ENCODE measurements around the gene SVOP.

SVOP gene

GRCh38 chr12:108967869-108968540 is 52.9 kb downstream of the SVOP start:
- no peak; the same call in 1 of the 2 replicates for TF ChIP-seq CTCF (IDR thresholded peaks at IDR 0.05; ENCODE audit: low read depth, low read length)
- no peak overlapping the region for H3K4me3 ChIP-seq (ENCODE audit: low read depth, low read length)

GRCh38 chr12:108966378-108967151 is 54.3 kb downstream of the SVOP start:
- TF ChIP-seq CTCF (IDR thresholded peaks at IDR 0.05; ENCODE audit: low read depth, low read length): no peak
- no peak overlapping the region for H3K4me3 ChIP-seq (ENCODE audit: low read depth, low read length)

- no peak overlapping the region for H3K4me3 ChIP-seq (ENCODE audit: low read depth, low read length)
- no peak for TF ChIP-seq CTCF (IDR thresholded peaks at IDR 0.05; ENCODE audit: low read depth, low read length)
Observed at GRCh38 chr12:108965886-108966285, 55.0 kb downstream of the SVOP start.

GRCh38 chr12:108964371-108965352 is 56.2 kb downstream of the SVOP start:
- no peak for TF ChIP-seq CTCF (IDR thresholded peaks at IDR 0.05; ENCODE audit: low read depth, low read length)
- H3K4me3 ChIP-seq (ENCODE audit: low read depth, low read length): no peak overlapping the region

- H3K4me3 ChIP-seq (ENCODE audit: low read depth, low read length): no peak overlapping the region
- no peak for TF ChIP-seq CTCF (IDR thresholded peaks at IDR 0.05; ENCODE audit: low read depth, low read length)
Observed at GRCh38 chr12:108962256-108962655, 58.6 kb downstream of the SVOP start.

- no peak overlapping the region for H3K4me3 ChIP-seq (ENCODE audit: low read depth, low read length)
- no peak for TF ChIP-seq CTCF (IDR thresholded peaks at IDR 0.05; ENCODE audit: low read depth, low read length)
Observed at GRCh38 chr12:108959748-108960655, 60.9 kb downstream of the SVOP start.
